Smooth muscle cell (in vitro differentiated cells): ENCODE measurements around the gene OR2B6. TPM values are rescaled to one million over a fixed set of nuclear protein-coding genes. Genes with fewer than 3 reads are reported as not detected.

Experiments
- DNase-seq: peaks from one replicate; lab custom pipeline; 2025; ENCODE audit not compliant: unreplicated experiment; lab: John Stamatoyannopoulos, UW
- H2AFZ ChIP-seq: fragments of 200-600 bp; sonication (generic); 2 replicates; pipeline ENCODE4 v1.6.0; 2016; ENCODE audit warnings: antibody characterized with exemption, low read depth, mild to moderate bottlenecking
- H3F3A ChIP-seq: fragments of 200-600 bp; sonication (generic); 2 replicates; pipeline ENCODE4 v1.6.0; 2017; ENCODE audit warnings: antibody characterized with exemption, low read depth
- H3K27ac ChIP-seq: fragments of 200-600 bp; sonication (generic); 2 replicates; pipeline ENCODE4 v1.5.1; 2016; ENCODE audit warnings: low read depth, mild to moderate bottlenecking
- H3K27me3 ChIP-seq: fragments of 200-600 bp; sonication (generic); 2 replicates; pipeline ENCODE4 v1.6.1; 2016; ENCODE audit warnings: low read depth, mild to moderate bottlenecking
- H3K36me3 ChIP-seq: fragments of 200-600 bp; sonication (generic); 2 replicates; pipeline ENCODE4 v1.5.1; 2016; ENCODE audit warnings: low read depth
- H3K4me1 ChIP-seq: fragments of 200-600 bp; sonication (generic); 2 replicates; pipeline ENCODE4 v1.5.1; 2016; ENCODE audit warnings: low read depth
- H3K4me2 ChIP-seq: fragments of 200-600 bp; sonication (generic); 2 replicates; pipeline ENCODE4 v1.6.0; 2016; ENCODE audit warnings: mild to moderate bottlenecking
- H3K4me3 ChIP-seq: fragments of 200-600 bp; sonication (generic); 2 replicates; pipeline ENCODE4 v1.5.1; 2016; ENCODE audit warnings: mild to moderate bottlenecking
- H3K79me2 ChIP-seq: fragments of 200-600 bp; sonication (generic); 2 replicates; pipeline ENCODE4 v1.6.0; 2016; ENCODE audit warnings: low read depth, mild to moderate bottlenecking
- H3K9ac ChIP-seq: fragments of 200-600 bp; sonication (generic); 2 replicates; pipeline ENCODE4 v1.6.0; 2016; ENCODE audit warnings: low read depth
- H3K9me3 ChIP-seq: fragments of 200-600 bp; sonication (generic); replicated peaks from 2 replicates; pipeline ENCODE4 v1.5.1; 2016; ENCODE audit warnings: low read depth
- H4K20me1 ChIP-seq: fragments of 200-600 bp; sonication (generic); 2 replicates; pipeline ENCODE4 v1.6.0; 2016; ENCODE audit warnings: low read depth
- WGBS: methylation state at CpG from one replicate; pipeline ENCODE4 v1.1.7; 2016; ENCODE audit warnings: low lambda C conversion rate; 5-methylcytosine and 5-hydroxymethylcytosine counted together
- polyA plus RNA-seq: library from polyadenylated mRNA; unstranded; fragments of >200 nt; fragmentation: Nextera tagmentation; extraction: Ambion mirVana; gene quantifications from 2 replicates; pipeline ENCODE4 v1.2.1, GENCODE V29; 2016
- total RNA-seq: library from RNA; depleted of rRNA; stranded (reverse); fragments of >200 nt; gene quantifications from 2 replicates; pipeline ENCODE4 v1.2.3, GENCODE V29; 2014
- TF ChIP-seq, protein P1 (sequence below): fragments of 200-600 bp; sonication (generic); IDR thresholded peaks from 2 replicates; pipeline ENCODE4 v1.5.1; 2017; ENCODE audit warnings: borderline replicate concordance, mild to moderate bottlenecking, antibody characterized with exemption; ENCODE audit not compliant: insufficient read depth, poor library complexity, severe bottlenecking

Gene OR2B6
- total and polyA plus RNA-seq, 2 experiments from 2014 or later: not detected

DNA sequence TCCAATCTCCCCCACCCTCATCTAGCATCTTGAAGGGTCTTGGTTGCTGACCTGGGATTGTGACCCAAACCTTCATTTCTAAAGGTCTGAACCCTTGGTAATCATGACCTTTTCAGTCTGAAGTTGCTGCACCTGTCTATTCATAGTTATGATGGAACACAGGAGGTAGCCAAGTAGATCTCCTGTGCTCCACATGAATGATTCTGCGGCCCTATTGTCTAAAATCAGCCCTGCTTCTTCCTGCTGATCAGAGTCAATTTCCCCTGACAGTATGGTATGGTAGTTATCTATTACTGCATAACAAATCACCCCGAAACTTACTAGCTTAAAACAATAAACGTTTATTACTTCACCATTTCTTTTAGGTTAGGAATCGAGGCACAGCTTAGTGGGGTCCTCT lies 9.0 kb downstream of the OR2B6 start:
- no peaks in the 10 kb centered on the region for H3K27me3 ChIP-seq
- no peaks in the 10 kb centered on the region for H4K20me1 ChIP-seq
- H2AFZ ChIP-seq: no peak overlapping the region
- H3K36me3 ChIP-seq: no peaks in the 10 kb centered on the region
- H3K4me3 ChIP-seq: no peak overlapping the region
- DNase-seq: no peak
- H3K4me2 ChIP-seq: no peak overlapping the region
- no peak overlapping the region for H3K27ac ChIP-seq
- no peaks in the 10 kb centered on the region for H3F3A ChIP-seq
- TF ChIP-seq, protein P1, sequence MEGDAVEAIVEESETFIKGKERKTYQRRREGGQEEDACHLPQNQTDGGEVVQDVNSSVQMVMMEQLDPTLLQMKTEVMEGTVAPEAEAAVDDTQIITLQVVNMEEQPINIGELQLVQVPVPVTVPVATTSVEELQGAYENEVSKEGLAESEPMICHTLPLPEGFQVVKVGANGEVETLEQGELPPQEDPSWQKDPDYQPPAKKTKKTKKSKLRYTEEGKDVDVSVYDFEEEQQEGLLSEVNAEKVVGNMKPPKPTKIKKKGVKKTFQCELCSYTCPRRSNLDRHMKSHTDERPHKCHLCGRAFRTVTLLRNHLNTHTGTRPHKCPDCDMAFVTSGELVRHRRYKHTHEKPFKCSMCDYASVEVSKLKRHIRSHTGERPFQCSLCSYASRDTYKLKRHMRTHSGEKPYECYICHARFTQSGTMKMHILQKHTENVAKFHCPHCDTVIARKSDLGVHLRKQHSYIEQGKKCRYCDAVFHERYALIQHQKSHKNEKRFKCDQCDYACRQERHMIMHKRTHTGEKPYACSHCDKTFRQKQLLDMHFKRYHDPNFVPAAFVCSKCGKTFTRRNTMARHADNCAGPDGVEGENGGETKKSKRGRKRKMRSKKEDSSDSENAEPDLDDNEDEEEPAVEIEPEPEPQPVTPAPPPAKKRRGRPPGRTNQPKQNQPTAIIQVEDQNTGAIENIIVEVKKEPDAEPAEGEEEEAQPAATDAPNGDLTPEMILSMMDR: no peak
- H3K79me2 ChIP-seq: no peaks in the 10 kb centered on the region
- WGBS: 89% methylated on average over 4 of the region's 4 CpGs
- no peak overlapping the region for H3K9ac ChIP-seq
- no peaks in the 10 kb centered on the region for H3K4me1 ChIP-seq
- peaks cover 4% of the 10 kb centered on the region for H3K9me3 ChIP-seq

DNA sequence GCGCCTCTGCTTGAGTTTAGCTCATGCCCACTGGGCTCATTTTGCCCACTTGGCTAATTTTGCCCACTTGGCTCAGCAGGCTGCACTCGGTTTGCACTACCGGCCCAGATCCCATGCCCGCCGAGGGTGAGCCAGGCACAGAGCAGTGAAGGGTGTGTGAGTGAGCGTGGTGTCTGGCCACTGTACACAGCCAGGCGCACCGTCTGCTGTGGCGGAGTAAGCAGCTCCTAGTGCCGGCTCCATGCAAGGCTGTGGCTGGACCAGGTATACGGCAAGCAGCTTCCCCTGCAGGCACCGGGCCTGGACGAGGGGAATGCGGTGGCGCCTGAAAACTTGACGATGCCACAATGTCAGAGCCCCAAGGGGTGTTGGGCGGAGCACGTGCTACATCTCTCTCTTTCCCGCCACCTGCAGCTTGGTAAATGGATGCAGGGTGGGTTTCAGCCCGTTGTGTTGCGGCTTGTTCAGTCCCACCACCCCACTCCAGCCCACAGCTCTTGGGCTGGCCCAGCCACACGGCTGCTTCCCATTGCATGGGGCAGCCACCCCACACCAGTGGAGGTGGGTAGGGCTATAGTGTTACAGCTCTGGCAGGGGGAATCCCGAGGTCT lies 9.9 kb downstream of the OR2B6 start:
- TF ChIP-seq, protein P1: no peak
- Histone ChIP-seq H3K9me3 (peaks cover 4% of the 10 kb centered on the region), H3K36me3 (no peaks in the 10 kb centered on the region), H3K27me3 (no peaks in the 10 kb centered on the region), H3K9ac (no peak overlapping the region), H4K20me1 (no peaks in the 10 kb centered on the region), H3K4me2 (no peak overlapping the region), H3K4me3 (no peak overlapping the region), H3K4me1 (no peaks in the 10 kb centered on the region), H2AFZ (no peak overlapping the region), H3K79me2 (no peaks in the 10 kb centered on the region), H3K27ac (no peak overlapping the region), H3F3A (no peaks in the 10 kb centered on the region)
- DNase-seq: no peak
- WGBS: 93% methylated on average over 23 of the region's 23 CpGs

GRCh38 chr6:27970444-27970843 lies 13.4 kb downstream of the OR2B6 start:
- Histone ChIP-seq H3K9ac (no peak overlapping the region), H3K4me2 (no peak overlapping the region), H3K36me3 (no peaks in the 10 kb centered on the region), H2AFZ (no peak overlapping the region), H3F3A (no peaks in the 10 kb centered on the region), H4K20me1 (no peaks in the 10 kb centered on the region), H3K79me2 (no peaks in the 10 kb centered on the region), H3K4me1 (no peaks in the 10 kb centered on the region), H3K9me3 (peaks cover 4% of the 10 kb centered on the region), H3K27me3 (peaks cover 4% of the 10 kb centered on the region), H3K4me3 (no peak overlapping the region), H3K27ac (no peak overlapping the region)
- WGBS: 90% methylated on average over 2 of the region's 2 CpGs
- no peak for DNase-seq
- TF ChIP-seq, protein P1: no peak

GRCh38 chr6:27972750-27973149 lies 15.7 kb downstream of the OR2B6 start:
- H3K36me3 ChIP-seq: no peaks in the 10 kb centered on the region
- no peak overlapping the region for H3K9ac ChIP-seq
- no peak overlapping the region for H3K27ac ChIP-seq
- no peaks in the 10 kb centered on the region for H4K20me1 ChIP-seq
- TF ChIP-seq, protein P1: no peak
- no peak overlapping the region for H2AFZ ChIP-seq
- H3K4me2 ChIP-seq: no peak overlapping the region
- 83% methylated on average over 4 of the region's 4 CpGs for WGBS
- peaks cover 10% of the 10 kb centered on the region for H3K27me3 ChIP-seq
- H3K4me3 ChIP-seq: no peak overlapping the region
- no peaks in the 10 kb centered on the region for H3K4me1 ChIP-seq
- H3K9me3 ChIP-seq: peaks cover 4% of the 10 kb centered on the region
- DNase-seq: no peak
- H3K79me2 ChIP-seq: no peaks in the 10 kb centered on the region
- no peaks in the 10 kb centered on the region for H3F3A ChIP-seq
